ENCODE data around the gene UFD1. TPM values are rescaled to one million over a fixed set of nuclear protein-coding genes. Genes with fewer than 3 reads are reported as not detected.

The UFD1 gene
- total and polyA plus RNA-seq, 2 donors (not counting 1 experiment from before 2014, with no cell fraction given) = 41.3 to 86.2 TPM

- no peak overlapping the region for H3K9ac ChIP-seq (ENCODE audit: insufficient read depth, low read length)
- H3K4me2 ChIP-seq (ENCODE audit: extremely low read depth, insufficient read depth, low read length) = no peak overlapping the region
- no peak overlapping the region for H3K27ac ChIP-seq (ENCODE audit: insufficient read depth, low read length)
- no peaks in the 10 kb centered on the region for H4K20me1 ChIP-seq (ENCODE audit: control insufficient read depth, extremely low read depth, insufficient read depth, low read length)
- H3K27me3 ChIP-seq (ENCODE audit: control insufficient read depth, insufficient read depth, low read length) = peaks cover 4% of the 10 kb centered on the region
- no peak overlapping the region for H3K4me3 ChIP-seq (replicated peaks in 1 of 4; ENCODE audit: control extremely low read depth in 1 of 4, insufficient read depth in 1 of 4, low read depth in 3 of 4, low read length in 4 of 4)
- H3K9me3 ChIP-seq (ENCODE audit: control insufficient read depth, insufficient read depth, low read depth, low read length) = no peaks in the 10 kb centered on the region
- H3K4me1 ChIP-seq (ENCODE audit: control insufficient read depth, extremely low read depth, insufficient read depth, low read length) = no peaks in the 10 kb centered on the region
- no peaks in the 10 kb centered on the region for H3K79me2 ChIP-seq (ENCODE audit: control insufficient read depth, insufficient read depth, low read length)
- TF ChIP-seq CTCF (conservative IDR thresholded peaks at IDR 0.05 in 1 of 2, IDR thresholded peaks at IDR 0.05 in 1 of 2; ENCODE audit: low read depth in 1 of 2, low read length in 2 of 2) (no peak), EZH2 (IDR thresholded peaks at IDR 0.05; ENCODE audit: low read length, missing control alignments) (no peak)
- H2AFZ ChIP-seq (ENCODE audit: low read length) = no peak overlapping the region
- H3K36me3 ChIP-seq (ENCODE audit: control insufficient read depth, insufficient read depth, low read length) = peaks cover 2% of the 10 kb centered on the region
- DNase-seq (ENCODE audit: low read depth in 2 of 2) = no peak
Measured at GRCh38 chr22:19518635-19519034, 39.6 kb upstream of the UFD1 start.

- TF ChIP-seq EZH2 (IDR thresholded peaks at IDR 0.05; ENCODE audit: low read length, missing control alignments) (no peak), CTCF (conservative IDR thresholded peaks at IDR 0.05 in 1 of 2, IDR thresholded peaks at IDR 0.05 in 1 of 2; ENCODE audit: low read depth in 1 of 2, low read length in 2 of 2) (no peak)
- H3K9ac ChIP-seq (ENCODE audit: insufficient read depth, low read length) = no peak overlapping the region
- no peaks in the 10 kb centered on the region for H3K9me3 ChIP-seq (ENCODE audit: control insufficient read depth, insufficient read depth, low read depth, low read length)
- peaks cover 2% of the 10 kb centered on the region for H3K36me3 ChIP-seq (ENCODE audit: control insufficient read depth, insufficient read depth, low read length)
- H3K27me3 ChIP-seq (ENCODE audit: control insufficient read depth, insufficient read depth, low read length) = peaks cover 2% of the 10 kb centered on the region
- no peak overlapping the region for H3K4me2 ChIP-seq (ENCODE audit: extremely low read depth, insufficient read depth, low read length)
- H3K79me2 ChIP-seq (ENCODE audit: control insufficient read depth, insufficient read depth, low read length) = no peaks in the 10 kb centered on the region
- H3K4me3 ChIP-seq (replicated peaks in 1 of 4; ENCODE audit: control extremely low read depth in 1 of 4, insufficient read depth in 1 of 4, low read depth in 3 of 4, low read length in 4 of 4) = no peak overlapping the region
- DNase-seq (ENCODE audit: low read depth in 2 of 2) = no peak
- no peak overlapping the region for H2AFZ ChIP-seq (ENCODE audit: low read length)
- no peaks in the 10 kb centered on the region for H3K4me1 ChIP-seq (ENCODE audit: control insufficient read depth, extremely low read depth, insufficient read depth, low read length)
- H4K20me1 ChIP-seq (ENCODE audit: control insufficient read depth, extremely low read depth, insufficient read depth, low read length) = no peaks in the 10 kb centered on the region
- H3K27ac ChIP-seq (ENCODE audit: insufficient read depth, low read length) = no peak overlapping the region
Measured at GRCh38 chr22:19517919-19518611, 39.1 kb upstream of the UFD1 start.

GRCh38 chr22:19517171-19517500, 38.1 kb upstream of the UFD1 start:
- no peaks in the 10 kb centered on the region for H3K4me1 ChIP-seq (ENCODE audit: control insufficient read depth, extremely low read depth, insufficient read depth, low read length)
- H3K4me2 ChIP-seq (ENCODE audit: extremely low read depth, insufficient read depth, low read length) = no peak overlapping the region
- H3K9ac ChIP-seq (ENCODE audit: insufficient read depth, low read length) = no peak overlapping the region
- no peak overlapping the region for H2AFZ ChIP-seq (ENCODE audit: low read length)
- no peak overlapping the region for H3K27ac ChIP-seq (ENCODE audit: insufficient read depth, low read length)
- peaks cover 2% of the 10 kb centered on the region for H3K36me3 ChIP-seq (ENCODE audit: control insufficient read depth, insufficient read depth, low read length)
- no peaks in the 10 kb centered on the region for H3K79me2 ChIP-seq (ENCODE audit: control insufficient read depth, insufficient read depth, low read length)
- H3K9me3 ChIP-seq (ENCODE audit: control insufficient read depth, insufficient read depth, low read depth, low read length) = no peaks in the 10 kb centered on the region
- DNase-seq (ENCODE audit: low read depth in 2 of 2) = no peak
- H4K20me1 ChIP-seq (ENCODE audit: control insufficient read depth, extremely low read depth, insufficient read depth, low read length) = no peaks in the 10 kb centered on the region
- no peak overlapping the region for H3K4me3 ChIP-seq (replicated peaks in 1 of 4; ENCODE audit: control extremely low read depth in 1 of 4, insufficient read depth in 1 of 4, low read depth in 3 of 4, low read length in 4 of 4)
- TF ChIP-seq EZH2 (IDR thresholded peaks at IDR 0.05; ENCODE audit: low read length, missing control alignments) (no peak), CTCF (conservative IDR thresholded peaks at IDR 0.05 in 1 of 2, IDR thresholded peaks at IDR 0.05 in 1 of 2; ENCODE audit: low read depth in 1 of 2, low read length in 2 of 2) (no peak)
- H3K27me3 ChIP-seq (ENCODE audit: control insufficient read depth, insufficient read depth, low read length) = no peaks in the 10 kb centered on the region

All from fibroblast of lung (primary cell).